OCI-M2 (cell line): ENCODE measurements around the gene PLCD3.
"Not testable (repeated sequence)": the region's sequence is repeated elsewhere in the genome, so short reads cannot be mapped to it uniquely, and the experiment has no call there.

ENCODE experiments used
- DNase-seq: peaks from one replicate; lab custom pipeline; 2025; ENCODE audit not compliant: unreplicated experiment; lab: John Stamatoyannopoulos, UW

Gene PLCD3

GRCh38 chr17:45135192-45135977 is 3.1 kb upstream of the PLCD3 start, which contains the start of gene ACBD4:
TSS of gene ACBD4 (plus strand) at chr17:45135687. CDS start at chr17:45136145, 458 bp downstream.
- DNase-seq: no peak

- DNase-seq: no peak
Measured at GRCh38 chr17:45132572-45133463, 503 bp upstream of the PLCD3 start.

- no peak for DNase-seq
Measured at GRCh38 chr17:45131616-45132319, 547 bp downstream of the PLCD3 start.

- no peak for DNase-seq
Measured at GRCh38 chr17:45130681-45131615, 1.4 kb downstream of the PLCD3 start.

- DNase-seq: no peak
Measured at GRCh38 chr17:45129940-45130680, 2.2 kb downstream of the PLCD3 start.

GRCh38 chr17:45129426-45129939 is 2.8 kb downstream of the PLCD3 start:
- DNase-seq: no peak

GRCh38 chr17:45128989-45129388 is 3.3 kb downstream of the PLCD3 start:
- DNase-seq: no peak

- DNase-seq: no peak
Measured at GRCh38 chr17:45128331-45128730, 4.0 kb downstream of the PLCD3 start.

GRCh38 chr17:45127548-45128300 is 4.6 kb downstream of the PLCD3 start:
- DNase-seq: no peak

- no peak for DNase-seq
Measured at GRCh38 chr17:45127207-45127547, 5.1 kb downstream of the PLCD3 start.

- DNase-seq: no peak
Measured at GRCh38 chr17:45125509-45125908, 6.8 kb downstream of the PLCD3 start.

GRCh38 chr17:45124797-45125122 is 7.6 kb downstream of the PLCD3 start:
- DNase-seq: not testable (repeated sequence)

- DNase-seq: no peak
Measured at GRCh38 chr17:45123930-45124796, 8.2 kb downstream of the PLCD3 start.

GRCh38 chr17:45123076-45123770 is 9.1 kb downstream of the PLCD3 start:
- DNase-seq: no peak

- no peak for DNase-seq
Measured at GRCh38 chr17:45121055-45121454, 11.3 kb downstream of the PLCD3 start.

- DNase-seq: no peak
Measured at GRCh38 chr17:45120558-45120957, 11.8 kb downstream of the PLCD3 start.

GRCh38 chr17:45119964-45120363 is 12.4 kb downstream of the PLCD3 start:
- DNase-seq: no peak
